IPS DF 6.9 (cell line): ENCODE data around the gene FGF11.

Experiments
- DNase-seq: peaks from one replicate; pipeline ENCODE4 v3.0.0-alpha.2; 2013; ENCODE audit warnings: low read depth, low spot score
- H3K27ac ChIP-seq: one replicate; pipeline ENCODE4 v1.5.1; 2013; ENCODE audit warnings: low read length, control low read depth
- H3K27me3 ChIP-seq: 2 replicates; pipeline ENCODE4 v1.6.1; 2013; ENCODE audit warnings: mild to moderate bottlenecking, low read length; ENCODE audit not compliant: control insufficient read depth, insufficient read depth
- H3K36me3 ChIP-seq: 2 replicates; pipeline ENCODE4 v1.6.1; 2013; ENCODE audit warnings: low read length; ENCODE audit not compliant: control insufficient read depth, insufficient read depth
- H3K4me1 ChIP-seq: 2 replicates; pipeline ENCODE4 v1.6.1; 2013; ENCODE audit warnings: low read length; ENCODE audit not compliant: control insufficient read depth, insufficient read depth
- H3K4me3 ChIP-seq: 2 replicates; pipeline ENCODE4 v1.5.1; 2013; ENCODE audit warnings: mild to moderate bottlenecking, low read length
- H3K9me3 ChIP-seq: 2 replicates; pipeline ENCODE4 v1.6.1; 2013; ENCODE audit warnings: low read length, inconsistent platforms; ENCODE audit not compliant: control insufficient read depth, insufficient read depth
- WGBS: extraction: QIAGEN DNeasy Blood & Tissue Kit; methylation state at CpG from one replicate; pipeline ENCODE4 v1.1.7; 2013; ENCODE audit warnings: mixed read lengths, missing lambda C conversion rate; ENCODE audit not compliant: insufficient read length, insufficient coverage; 5-methylcytosine and 5-hydroxymethylcytosine counted together

Gene FGF11

GRCh38 chr17:7419819-7420610, 19.3 kb upstream of the FGF11 start, which contains the start of gene SPEM1:
TSS of gene SPEM1 (plus strand) at chr17:7420324. CDS start at chr17:7420385, 61 bp downstream.
- no peak for DNase-seq
- H3K27ac ChIP-seq, result no peak within 1 kb of the TSS
- peaks cover 18% of the 10 kb centered on the region for H3K36me3 ChIP-seq
- H3K9me3 ChIP-seq, result no peaks in the 10 kb centered on the region
- WGBS, result no CpG with 5 or more reads among the region's 17 CpGs
- peaks cover 5% of the 10 kb centered on the region for H3K4me1 ChIP-seq
- no peak within 1 kb of the TSS for H3K4me3 ChIP-seq
- no peaks in the 10 kb centered on the region for H3K27me3 ChIP-seq

- DNase-seq, result no peak
Observed at GRCh38 chr17:7421186-7421585, 18.1 kb upstream of the FGF11 start.

GRCh38 chr17:7423679-7424078, 15.6 kb upstream of the FGF11 start:
- Histone ChIP-seq H3K9me3 (no peaks in the 10 kb centered on the region), H3K27me3 (no peaks in the 10 kb centered on the region), H3K4me3 (no peak overlapping the region), H3K27ac (no peak overlapping the region), H3K36me3 (no peaks in the 10 kb centered on the region), H3K4me1 (peaks cover 4% of the 10 kb centered on the region; the same call in 1 of the 2 replicates)
- no CpG with 5 or more reads among the region's 4 CpGs for WGBS
- DNase-seq, result no peak

More at GRCh38 chr17:7421186-7421585, 18.1 kb upstream of the FGF11 start:
- H3K27me3 ChIP-seq, result no peaks in the 10 kb centered on the region
- peaks cover 11% of the 10 kb centered on the region for H3K36me3 ChIP-seq
- peaks cover 5% of the 10 kb centered on the region for H3K4me1 ChIP-seq
- H3K4me3 ChIP-seq, result no peak overlapping the region
- H3K9me3 ChIP-seq, result no peaks in the 10 kb centered on the region
- no CpG with 5 or more reads among the region's 16 CpGs for WGBS
- H3K27ac ChIP-seq, result no peak overlapping the region

- Histone ChIP-seq H3K27me3 (no peaks in the 10 kb centered on the region), H3K27ac (no peak within 1 kb of the TSS), H3K36me3 (no peaks in the 10 kb centered on the region), H3K4me3 (no peak within 1 kb of the TSS), H3K4me1 (no peaks in the 10 kb centered on the region), H3K9me3 (no peaks in the 10 kb centered on the region)
- no peak for DNase-seq
- no CpG with 5 or more reads among the region's 7 CpGs for WGBS
Observed at GRCh38 chr17:7425316-7425715, 14.0 kb upstream of the FGF11 start, which contains the start of gene SPEM2. TSS of gene SPEM2 (plus strand) at chr17:7425616. CDS start at chr17:7425689, 73 bp downstream.

GRCh38 chr17:7425756-7426155, 13.6 kb upstream of the FGF11 start:
- Histone ChIP-seq H3K4me3 (no peak overlapping the region), H3K27ac (no peak overlapping the region), H3K27me3 (no peaks in the 10 kb centered on the region), H3K9me3 (no peaks in the 10 kb centered on the region), H3K36me3 (no peaks in the 10 kb centered on the region), H3K4me1 (no peaks in the 10 kb centered on the region)
- no CpG with 5 or more reads among the region's 8 CpGs for WGBS
- DNase-seq, result no peak

GRCh38 chr17:7426203-7426863, 13.0 kb upstream of the FGF11 start:
- Histone ChIP-seq H3K9me3 (no peaks in the 10 kb centered on the region), H3K36me3 (no peaks in the 10 kb centered on the region), H3K4me1 (no peaks in the 10 kb centered on the region), H3K27me3 (no peaks in the 10 kb centered on the region), H3K4me3 (no peak overlapping the region), H3K27ac (no peak overlapping the region)
- no CpG with 5 or more reads among the region's 33 CpGs for WGBS
- DNase-seq, result no peak

GRCh38 chr17:7426896-7427489, 12.3 kb upstream of the FGF11 start:
- H3K36me3 ChIP-seq, result no peaks in the 10 kb centered on the region
- H3K9me3 ChIP-seq, result no peaks in the 10 kb centered on the region
- H3K4me1 ChIP-seq, result no peaks in the 10 kb centered on the region
- no CpG with 5 or more reads among the region's 29 CpGs for WGBS
- H3K27me3 ChIP-seq, result no peaks in the 10 kb centered on the region
- no peak overlapping the region for H3K4me3 ChIP-seq
- H3K27ac ChIP-seq, result no peak overlapping the region
- DNase-seq, result no peak

- no peak overlapping the region for H3K27ac ChIP-seq
- H3K4me3 ChIP-seq, result no peak overlapping the region
- no peaks in the 10 kb centered on the region for H3K36me3 ChIP-seq
- no CpG with 5 or more reads among the region's 7 CpGs for WGBS
- H3K4me1 ChIP-seq, result no peaks in the 10 kb centered on the region
- H3K9me3 ChIP-seq, result no peaks in the 10 kb centered on the region
- H3K27me3 ChIP-seq, result no peaks in the 10 kb centered on the region
- DNase-seq, result no peak
Observed at GRCh38 chr17:7427549-7427948, 11.8 kb upstream of the FGF11 start.

GRCh38 chr17:7428557-7428956, 10.8 kb upstream of the FGF11 start, which contains the start of gene SPEM3:
TSS of gene SPEM3 (plus strand) at chr17:7428857. CDS start at chr17:7428903, 46 bp downstream.
- no peaks in the 10 kb centered on the region for H3K27me3 ChIP-seq
- no CpG with 5 or more reads among the region's 5 CpGs for WGBS
- no peak for DNase-seq

GRCh38 chr17:7429722-7430121, 9.6 kb upstream of the FGF11 start:
- Histone ChIP-seq H3K4me3 (no peak overlapping the region), H3K9me3 (no peaks in the 10 kb centered on the region), H3K36me3 (no peaks in the 10 kb centered on the region), H3K4me1 (no peaks in the 10 kb centered on the region), H3K27ac (no peak overlapping the region), H3K27me3 (no peaks in the 10 kb centered on the region)
- DNase-seq, result no peak
- WGBS, result no CpG with 5 or more reads among the region's 10 CpGs

More at GRCh38 chr17:7428557-7428956, 10.8 kb upstream of the FGF11 start, which contains the start of gene SPEM3:
- Histone ChIP-seq H3K36me3 (no peaks in the 10 kb centered on the region), H3K9me3 (no peaks in the 10 kb centered on the region), H3K27ac (no peak within 1 kb of the TSS), H3K4me1 (no peaks in the 10 kb centered on the region), H3K4me3 (no peak within 1 kb of the TSS)
